H1 (cell line): ENCODE data around the gene PRR5. TPM values are rescaled to one million over a fixed set of nuclear protein-coding genes. Genes with fewer than 3 reads are reported as not detected.

Source experiments
- CTCF ChIA-PET: fragments of 300-600 bp; sonication (Branson Sonifier 250); formaldehyde crosslinking; loops from one replicate; lab custom pipeline; 2021; ENCODE audit not compliant: partially characterized antibody; lab: Charles Lee
- POLR2A ChIA-PET: fragments of 300-600 bp; sonication (Branson Sonifier 250); formaldehyde crosslinking; loops from one replicate; lab custom pipeline; 2021; ENCODE audit warnings: inconsistent platforms; ENCODE audit not compliant: partially characterized antibody; lab: Charles Lee
- DNase-seq, 2 experiments: peaks; one replicate each; pipeline versions ENCODE4 v3.0.0 to v3.0.0-alpha.2; 2010 to 2022; ENCODE audit warnings: low spot score in 2 of 2, low read depth in 1 of 2, mixed read lengths in 1 of 2
- FAIRE-seq: peaks from 2 replicates; lab custom pipeline; 2011; peaks lifted over from hg19 to GRCh38; lab: Jason Lieb, UNC
- H2AFZ ChIP-seq: 2 replicates; pipeline ENCODE4 v1.8.1; 2012; ENCODE audit warnings: low read length, inconsistent platforms
- H2AK5ac ChIP-seq: 2 replicates; pipeline ENCODE4 v1.6.1; 2013; ENCODE audit warnings: low read depth, low read length
- H2BK120ac ChIP-seq: replicated peaks from 2 replicates; pipeline ENCODE3; 2013; ENCODE audit warnings: low read depth, low read length, inconsistent platforms
- H2BK12ac ChIP-seq: 2 replicates; pipeline ENCODE4 v1.6.1; 2013; ENCODE audit warnings: low read depth, low read length
- H2BK15ac ChIP-seq: 2 replicates; pipeline ENCODE4 v1.6.1; 2013; ENCODE audit warnings: low read length
- H2BK20ac ChIP-seq: 2 replicates; pipeline ENCODE4 v1.6.1; 2013; ENCODE audit warnings: low read length
- H2BK5ac ChIP-seq: 2 replicates; pipeline ENCODE4 v1.6.1; 2013; ENCODE audit warnings: low read depth, low read length
- H3K14ac ChIP-seq: 2 replicates; pipeline ENCODE4 v1.6.1; 2013; ENCODE audit warnings: inconsistent platforms; ENCODE audit not compliant: insufficient read length
- H3K18ac ChIP-seq: 2 replicates; pipeline ENCODE4 v1.6.1; 2013; ENCODE audit warnings: low read length; ENCODE audit errors: extremely low read depth
- H3K23ac ChIP-seq: 2 replicates; pipeline ENCODE4 v1.6.1; 2013; ENCODE audit warnings: inconsistent platforms; ENCODE audit not compliant: insufficient read length
- H3K23me2 ChIP-seq: 2 replicates; pipeline ENCODE4 v1.6.1; 2013; ENCODE audit warnings: low read depth, low read length
- H3K27ac ChIP-seq: 2 replicates; pipeline ENCODE4 v1.6.1; 2011; ENCODE audit warnings: low read depth, low read length, inconsistent platforms
- H3K27me3 ChIP-seq, 4 experiments: replicated peaks in 1 of 4; 1 replicate in 1 of 4; 2 replicates in 3 of 4; pipeline versions ENCODE4 v1.6.1 to v1.8.1; 2011 to 2013; ENCODE audit warnings: low read length in 3 of 4, mild to moderate bottlenecking in 3 of 4, inconsistent platforms in 2 of 4, mixed read lengths in 2 of 4, moderate library complexity in 1 of 4; ENCODE audit not compliant: control insufficient read depth in 3 of 4, insufficient read depth in 3 of 4; ENCODE audit errors: extremely low read depth in 1 of 4
- H3K36me3 ChIP-seq, 4 experiments: 2 replicates each; pipeline versions ENCODE4 v1.6.1 to v1.8.1; 2011 to 2013; ENCODE audit warnings: mild to moderate bottlenecking in 4 of 4, low read length in 3 of 4, moderate library complexity in 2 of 4, control low read depth in 1 of 4, inconsistent platforms in 1 of 4; ENCODE audit not compliant: insufficient read depth in 4 of 4, control insufficient read depth in 2 of 4
- H3K4ac ChIP-seq: replicated peaks from 2 replicates; pipeline ENCODE3; 2013; ENCODE audit warnings: low read length, low read depth, mixed read lengths, inconsistent platforms; ENCODE audit not compliant: insufficient read length
- H3K4me1 ChIP-seq, 4 experiments: replicated peaks in 1 of 4; 1 replicate in 1 of 4; 2 replicates in 3 of 4; pipeline versions ENCODE4 v1.6.1 to v1.8.1; 2011 to 2013; ENCODE audit warnings: low read length in 3 of 4, inconsistent platforms in 2 of 4, mixed read lengths in 1 of 4; ENCODE audit not compliant: insufficient read depth in 4 of 4, control insufficient read depth in 3 of 4
- H3K4me2 ChIP-seq, 2 experiments: 2 replicates each; pipeline versions ENCODE4 v1.6.1 to v1.8.1; 2011 to 2013; ENCODE audit warnings: low read depth in 2 of 2, low read length in 2 of 2, control low read depth in 1 of 2, inconsistent platforms in 1 of 2, mild to moderate bottlenecking in 1 of 2; ENCODE audit not compliant: insufficient read depth in 1 of 2
- H3K4me3 ChIP-seq, 4 experiments: fragments of 200-600, 300-600 bp in 1 of 4; sonication (generic), shearing (Covaris generic), sonication (Bioruptor Twin) in 1 of 4; 2 replicates each; pipeline versions ENCODE4 v1.5.1 to v1.8.1; 2011 to 2016; ENCODE audit warnings: low read length in 4 of 4, low read depth in 3 of 4, control low read depth in 2 of 4, inconsistent platforms in 2 of 4, mild to moderate bottlenecking in 2 of 4, mixed read lengths in 1 of 4, moderate library complexity in 1 of 4; ENCODE audit not compliant: insufficient read depth in 2 of 4; ENCODE audit errors: extremely low read depth in 1 of 4
- H3K56ac ChIP-seq: replicated peaks from 2 replicates; pipeline ENCODE3; 2013; ENCODE audit warnings: low read depth, mild to moderate bottlenecking, mixed read lengths, low read length, inconsistent platforms; ENCODE audit not compliant: insufficient read length
- H3K79me1 ChIP-seq: 2 replicates; pipeline ENCODE4 v1.6.1; 2013; ENCODE audit warnings: low read depth, low read length, control low read depth
- H3K79me2 ChIP-seq, 2 experiments: 2 replicates each; pipeline versions ENCODE4 v1.6.1 to v1.8.1; 2012 to 2013; ENCODE audit warnings: low read length in 2 of 2, mild to moderate bottlenecking in 2 of 2, inconsistent platforms in 1 of 2; ENCODE audit not compliant: insufficient read depth in 2 of 2, control insufficient read depth in 1 of 2
- H3K9ac ChIP-seq, 4 experiments: replicated peaks in 1 of 4; 1 replicate in 1 of 4; 2 replicates in 3 of 4; pipeline versions ENCODE4 v1.6.1 to v1.8.1; 2011 to 2013; ENCODE audit warnings: low read depth in 3 of 4, low read length in 3 of 4, control low read depth in 2 of 4, mild to moderate bottlenecking in 2 of 4, moderate library complexity in 2 of 4, inconsistent platforms in 1 of 4; ENCODE audit errors: extremely low read depth in 1 of 4
- H3K9me3 ChIP-seq, 2 experiments: 2 replicates each; pipeline versions ENCODE4 v1.6.1 to v1.8.1; 2012 to 2013; ENCODE audit warnings: mild to moderate bottlenecking in 2 of 2, moderate library complexity in 2 of 2, control low read depth in 1 of 2, inconsistent platforms in 1 of 2, low read depth in 1 of 2, low read length in 1 of 2, mixed read lengths in 1 of 2; ENCODE audit not compliant: insufficient read depth in 2 of 2
- H4K20me1 ChIP-seq, 2 experiments: replicated peaks in 1 of 2; 2 replicates each; pipeline versions ENCODE3 to v1.8.1; 2011 to 2013; ENCODE audit warnings: inconsistent platforms in 2 of 2, low read length in 2 of 2, mild to moderate bottlenecking in 1 of 2; ENCODE audit not compliant: insufficient read depth in 2 of 2, control insufficient read depth in 1 of 2
- H4K5ac ChIP-seq: 2 replicates; pipeline ENCODE4 v1.6.1; 2013; ENCODE audit warnings: low read length, low read depth, mixed read lengths, inconsistent platforms; ENCODE audit not compliant: insufficient read length
- H4K8ac ChIP-seq: 2 replicates; pipeline ENCODE4 v1.8.0; 2013; ENCODE audit warnings: mild to moderate bottlenecking, moderate library complexity, low read length, inconsistent platforms; ENCODE audit not compliant: insufficient read depth; ENCODE audit errors: extremely low read depth
- H4K91ac ChIP-seq: replicated peaks from 2 replicates; pipeline ENCODE3; 2013; ENCODE audit warnings: low read length, mixed read lengths, inconsistent platforms; ENCODE audit not compliant: insufficient read length
- CTCF ChIP-seq, 3 experiments: IDR thresholded peaks; 1 replicate in 2 of 3; 2 replicates in 1 of 3; pipeline versions ENCODE4 v1.5.1 to v1.6.1; 2011; ENCODE audit warnings: low read length in 3 of 3, mild to moderate bottlenecking in 3 of 3, inconsistent platforms in 2 of 3, low read depth in 1 of 3, moderate library complexity in 1 of 3; ENCODE audit not compliant: insufficient read depth in 1 of 3; ENCODE audit errors: control extremely low read depth in 1 of 3
- SIN3A ChIP-seq, 2 experiments: IDR thresholded peaks in 1 of 2; conservative IDR thresholded peaks in 1 of 2; 2 replicates each; pipeline ENCODE4 v1.6.1; 2011 to 2012; ENCODE audit warnings: low read length in 2 of 2, improper control_type of control experiment in 1 of 2, low read depth in 1 of 2, mild to moderate bottlenecking in 1 of 2
- TEAD4 ChIP-seq: IDR thresholded peaks from 2 replicates; pipeline ENCODE4 v1.6.1; 2012; ENCODE audit warnings: low read depth, low read length, inconsistent platforms, mixed read lengths
- WGBS, 2 experiments: shearing (Covaris generic) in 1 of 2; methylation state at CpG; one replicate each; pipeline versions ENCODE4 v1.1.6 to v1.1.7; 2013 to 2015; ENCODE audit warnings: low lambda C conversion rate in 2 of 2, mixed read lengths in 2 of 2, inconsistent platforms in 1 of 2, low coverage in 1 of 2, missing lambda C conversion rate in 1 of 2; ENCODE audit not compliant: insufficient replicate concordance in 2 of 2, insufficient coverage in 1 of 2, insufficient read length in 1 of 2; ENCODE audit errors: extremely low coverage in 1 of 2, missing lambda C conversion rate in 1 of 2; 5-methylcytosine and 5-hydroxymethylcytosine counted together
- polyA plus RNA-seq, 7 experiments: library from polyadenylated mRNA; depleted of rRNA in 3 of 7; stranded (reverse) in 5 of 7; unstranded in 2 of 7; fragments of >200 nt in 5 of 7; fragments of 200-250 nt in 2 of 7; gene quantifications; 1 replicate in 5 of 7; 2 replicates in 1 of 7; 4 replicates in 1 of 7; pipeline versions ENCODE4 v1.2.1 to v1.2.3, GENCODE V29; 2011 to 2013; ENCODE audit warnings: missing spikeins in 2 of 7, mixed read lengths in 2 of 7
- total RNA-seq: library from RNA; stranded (reverse); fragmentation: NEBNext Ultra II Directional; extraction: Animal tissue kit (Norgen Biotek cat#: 25700); gene quantifications from 2 replicates; pipeline ENCODE4 v1.2.1, GENCODE V29; 2021

PRR5 gene
- total and polyA plus RNA-seq, 2 of the 8 experiments (the other 6 are each of a cell fraction or from before 2014, with no cell fraction given): 16.5 to 25.7 TPM

GRCh38 chr22:44727148-44727547 lies 25.1 kb downstream of the PRR5 start:
- no peak overlapping the region for H3K23ac ChIP-seq
- no peak overlapping the region for H4K5ac ChIP-seq
- no peak overlapping the region for H3K4me3 ChIP-seq
- no peak overlapping the region for H2BK20ac ChIP-seq
- H3K4me2 ChIP-seq: no peak overlapping the region
- H3K36me3 ChIP-seq: no peaks in the 10 kb centered on the region; a peak in 1 of 8 replicates
- no peaks in the 10 kb centered on the region for H3K23me2 ChIP-seq
- no peak overlapping the region for H2AK5ac ChIP-seq
- H3K27me3 ChIP-seq: no peaks in the 10 kb centered on the region
- H3K4ac ChIP-seq: no peak overlapping the region
- no peak overlapping the region for H3K14ac ChIP-seq
- H2AFZ ChIP-seq: no peak overlapping the region
- CTCF ChIA-PET: interaction anchor here (0.6 to 4.0 kb wide), 4 partner anchors 8 to 56 kb away, joined by 3 to 21 read pairs (median 4); no protein-coding TSS in a partner anchor
- no peak overlapping the region for H3K56ac ChIP-seq
- H2BK15ac ChIP-seq: no peak overlapping the region
- no peak overlapping the region for H3K18ac ChIP-seq
- no peak overlapping the region for H2BK120ac ChIP-seq
- DNase-seq: no peak
- no peak overlapping the region for H3K27ac ChIP-seq
- no peak for FAIRE-seq
- POLR2A ChIA-PET: no interaction called here
- peaks cover 0 to 11% of the 10 kb centered on the region in 2 experiments for H4K20me1 ChIP-seq
- 88% methylated on average over 17 of the region's 21 CpGs; no CpG with 5 or more reads in 1 of the 2 experiments for WGBS, 2 experiments
- H3K9me3 ChIP-seq: no peaks in the 10 kb centered on the region
- no peaks in the 10 kb centered on the region; a peak in 1 of 7 replicates for H3K4me1 ChIP-seq
- no peaks in the 10 kb centered on the region for H3K79me2 ChIP-seq
- H3K79me1 ChIP-seq: no peaks in the 10 kb centered on the region; the same call in 1 of the 2 replicates
- H4K91ac ChIP-seq: no peak overlapping the region
- no peak overlapping the region for H2BK5ac ChIP-seq
- H4K8ac ChIP-seq: no peak overlapping the region
- H3K9ac ChIP-seq: no peak overlapping the region
- H2BK12ac ChIP-seq: no peak overlapping the region
- TF ChIP-seq TEAD4: no peak
- TF ChIP-seq CTCF (IDR thresholded peaks at IDR 0.05; ENCODE audit: control extremely low read depth in 1 of 3, insufficient read depth in 1 of 3, low read depth in 1 of 3, low read length in 3 of 3): no peak
- TF ChIP-seq SIN3A (conservative IDR thresholded peaks at IDR 0.05 in 1 of 2, IDR thresholded peaks at IDR 0.05 in 1 of 2; ENCODE audit: low read depth in 1 of 2, low read length in 2 of 2): no peak
